BE2C (cell line): ENCODE data around the gene SREBF2.
"Not testable (repeated sequence)": the region's sequence is repeated elsewhere in the genome, so short reads cannot be mapped to it uniquely, and the experiment has no call there.

Source experiments
- DNase-seq: peaks from one replicate; pipeline ENCODE4 v3.0.0-alpha.2; 2020
- H3K27me3 ChIP-seq: fragments of 250-450 bp; sonication (Bioruptor Pico); 2 replicates; pipeline ENCODE4 v1.5.1; 2020; ENCODE audit warnings: mild to moderate bottlenecking
- H3K36me3 ChIP-seq: fragments of 250-450 bp; sonication (Bioruptor Pico); 2 replicates; pipeline ENCODE4 v1.5.1; 2020; ENCODE audit warnings: mild to moderate bottlenecking
- H3K4me1 ChIP-seq: fragments of 250-450 bp; sonication (Bioruptor Pico); 2 replicates; pipeline ENCODE4 v1.5.1; 2020
- H3K4me3 ChIP-seq: 2 replicates; pipeline ENCODE4 v1.5.1; 2011; ENCODE audit warnings: low read depth, low read length
- H3K9me3 ChIP-seq: fragments of 250-450 bp; sonication (Bioruptor Pico); 2 replicates; pipeline ENCODE4 v1.5.1; 2020
- CTCF ChIP-seq: IDR thresholded peaks from 2 replicates; pipeline ENCODE4 v1.5.1; 2012; ENCODE audit warnings: mild to moderate bottlenecking, low read depth, low read length

SREBF2 gene

DNA sequence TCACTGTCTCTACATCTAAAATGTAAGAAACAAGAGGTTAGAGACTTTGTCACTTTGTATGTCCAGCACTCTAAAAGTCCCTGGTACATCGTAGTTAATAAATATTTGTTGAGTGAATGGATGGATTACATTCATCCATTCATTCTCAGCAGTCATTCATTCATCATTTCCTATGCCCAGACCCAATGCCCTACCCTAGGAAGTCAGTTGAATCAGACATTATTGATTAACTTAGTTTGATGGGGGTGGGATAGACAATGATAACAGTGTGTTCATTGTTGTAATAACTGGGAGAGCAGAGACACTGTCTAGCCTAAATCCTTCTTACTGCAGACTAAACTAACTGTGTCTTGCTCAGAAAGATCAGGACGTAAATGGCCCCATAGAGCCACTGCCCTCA lies 115.2 kb downstream of the SREBF2 start:
- H3K27me3 ChIP-seq = no peaks in the 10 kb centered on the region

DNA sequence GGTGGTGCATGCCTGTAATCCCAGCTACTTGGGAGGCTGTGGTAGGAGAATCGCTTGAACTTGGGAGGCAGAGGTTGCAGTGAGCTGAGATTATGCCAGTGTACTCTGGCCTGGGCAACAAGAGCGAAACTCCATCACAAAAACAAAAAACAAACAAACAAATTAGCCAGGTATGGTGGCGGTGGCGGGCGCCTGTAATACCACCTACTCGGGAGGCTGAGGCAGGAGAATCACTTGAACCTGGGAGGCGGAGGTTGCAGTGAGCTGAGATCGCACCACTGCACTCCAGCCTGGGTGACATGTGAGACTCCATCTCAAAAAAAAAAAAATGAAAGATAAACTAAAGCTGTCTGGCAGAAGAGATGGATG lies 116.0 kb downstream of the SREBF2 start:
- H3K4me1 ChIP-seq = peaks cover 18% of the 10 kb centered on the region
- not testable (repeated sequence) for H3K9me3 ChIP-seq, DNase-seq, H3K27me3 ChIP-seq, H3K4me3 ChIP-seq, H3K36me3 ChIP-seq

More for the DNA sequence above, 115.2 kb downstream of the SREBF2 start:
- no peak for TF ChIP-seq CTCF
- H3K36me3 ChIP-seq = peaks cover 18% of the 10 kb centered on the region
- no peak overlapping the region; the same call in 1 of the 2 replicates for H3K4me3 ChIP-seq
- no peak for DNase-seq
- H3K4me1 ChIP-seq = peaks cover 16% of the 10 kb centered on the region
- H3K9me3 ChIP-seq = no peaks in the 10 kb centered on the region

GRCh38 chr22:41949297-41949965 lies 116.5 kb downstream of the SREBF2 start:
- H3K4me1 ChIP-seq = peaks cover 18% of the 10 kb centered on the region
- no peak overlapping the region for H3K4me3 ChIP-seq
- no peak for TF ChIP-seq CTCF
- no peaks in the 10 kb centered on the region for H3K27me3 ChIP-seq
- H3K36me3 ChIP-seq = peaks cover 7% of the 10 kb centered on the region
- H3K9me3 ChIP-seq = no peaks in the 10 kb centered on the region
- no peak for DNase-seq

- Histone ChIP-seq H3K4me3 (peak within 1 kb of the TSS; percentile 60), H3K4me1 (peaks cover 18% of the 10 kb centered on the region), H3K9me3 (no peaks in the 10 kb centered on the region), H3K27me3 (no peaks in the 10 kb centered on the region), H3K36me3 (no peaks in the 10 kb centered on the region)
- peak; percentile 97 for DNase-seq
- peak; percentile 52; the same call in 1 of the 2 replicates for TF ChIP-seq CTCF
These were observed 119.1 kb downstream of the SREBF2 start, which contains the start of gene SMIM45 for GRCh38 chr22:41951898-41952474. Gene SMIM45, plus strand, starts transcription at chr22:41952150.

GRCh38 chr22:41952713-41953112 lies 119.8 kb downstream of the SREBF2 start:
- no peak for DNase-seq
- Histone ChIP-seq H3K4me1 (peaks cover 18% of the 10 kb centered on the region), H3K27me3 (no peaks in the 10 kb centered on the region), H3K4me3 (peak overlapping the region; percentile 60), H3K9me3 (no peaks in the 10 kb centered on the region), H3K36me3 (no peaks in the 10 kb centered on the region)
- no peak for TF ChIP-seq CTCF
